ENCODE results near the gene THY1.
A peak's percentile ranks its signal among the peaks of the same experiment; 100 is the strongest.
"Not testable (repeated sequence)": the region's sequence is repeated elsewhere in the genome, so short reads cannot be mapped to it uniquely, and the experiment has no call there.

Gene THY1

GRCh38 chr11:119418759-119419158 lies 4.2 kb downstream of the THY1 start:
- DNase-seq (ENCODE audit: low spot score) = no peak

GRCh38 chr11:119417726-119418540 lies 5.0 kb downstream of the THY1 start:
- DNase-seq (ENCODE audit: low spot score) = peak; percentile 88

GRCh38 chr11:119416606-119417580 lies 6.1 kb downstream of the THY1 start:
- peak; percentile 67 for DNase-seq (ENCODE audit: low spot score)

- no peak for DNase-seq (ENCODE audit: low spot score)
These were observed 7.0 kb downstream of the THY1 start for GRCh38 chr11:119415966-119416365.

- no peak for DNase-seq (ENCODE audit: low spot score)
These were observed 7.5 kb downstream of the THY1 start for GRCh38 chr11:119415517-119415916.

- no peak for DNase-seq (ENCODE audit: low spot score)
These were observed 8.2 kb downstream of the THY1 start for GRCh38 chr11:119414734-119415133.

GRCh38 chr11:119414321-119414720 lies 8.7 kb downstream of the THY1 start:
- no peak for DNase-seq (ENCODE audit: low spot score)

- DNase-seq (ENCODE audit: low spot score) = no peak
These were observed 10.9 kb downstream of the THY1 start for GRCh38 chr11:119412072-119412471.

- DNase-seq (ENCODE audit: low spot score) = no peak
These were observed 12.5 kb downstream of the THY1 start for GRCh38 chr11:119410501-119410900.

GRCh38 chr11:119409731-119410130 lies 13.2 kb downstream of the THY1 start:
- no peak for DNase-seq (ENCODE audit: low spot score)

GRCh38 chr11:119406005-119406404 lies 17.0 kb downstream of the THY1 start:
- DNase-seq (ENCODE audit: low spot score) = no peak

GRCh38 chr11:119405448-119405847 lies 17.5 kb downstream of the THY1 start:
- DNase-seq (ENCODE audit: low spot score) = not testable (repeated sequence)

GRCh38 chr11:119404872-119405271 lies 18.1 kb downstream of the THY1 start:
- DNase-seq (ENCODE audit: low spot score) = no peak

- no peak for DNase-seq (ENCODE audit: low spot score)
These were observed 20.0 kb downstream of the THY1 start for GRCh38 chr11:119403021-119403420.

- no peak for DNase-seq (ENCODE audit: low spot score)
These were observed 20.5 kb downstream of the THY1 start for GRCh38 chr11:119402470-119402869.

- no peak for DNase-seq (ENCODE audit: low spot score)
These were observed 22.1 kb downstream of the THY1 start for GRCh38 chr11:119400860-119401259.

GRCh38 chr11:119397740-119398139 lies 25.2 kb downstream of the THY1 start:
- DNase-seq (ENCODE audit: low spot score) = no peak

GRCh38 chr11:119396835-119397234 lies 26.1 kb downstream of the THY1 start:
- DNase-seq (ENCODE audit: low spot score) = no peak

GRCh38 chr11:119391275-119391674 lies 31.7 kb downstream of the THY1 start:
- DNase-seq (ENCODE audit: low spot score) = no peak

GRCh38 chr11:119389611-119390254 lies 33.2 kb downstream of the THY1 start:
- DNase-seq (ENCODE audit: low spot score) = no peak

GRCh38 chr11:119388103-119388502 lies 34.9 kb downstream of the THY1 start:
- DNase-seq (ENCODE audit: low spot score) = no peak

GRCh38 chr11:119384332-119384731 lies 38.6 kb downstream of the THY1 start:
- peak; percentile 2 for DNase-seq (ENCODE audit: low spot score)
